HepG2 (cell line): ENCODE data around the gene GFER. TPM values are rescaled to one million over a fixed set of nuclear protein-coding genes. Genes with fewer than 3 reads are reported as not detected.
A peak's percentile ranks its signal among the peaks of the same experiment; 100 is the strongest.

Experiments
- ATF3 ChIP-seq: sonication (generic); formaldehyde crosslinking; IDR thresholded peaks from 2 replicates; pipeline ENCODE4 v1.4.0; 2020; ENCODE audit warnings: missing genetic modification reagents
- ATF7 ChIP-seq, 2 experiments: fragments of 450-650 bp in 1 of 2; sonication (generic) in 1 of 2; formaldehyde crosslinking in 1 of 2; IDR thresholded peaks; 2 replicates each; pipeline versions ENCODE4 v1.4.0 to v1.6.1; 2016 to 2020; ENCODE audit warnings: antibody characterized with exemption in 1 of 2, mild to moderate bottlenecking in 1 of 2, missing genetic modification reagents in 1 of 2
- DMAP1 ChIP-seq: IDR thresholded peaks from 2 replicates; pipeline ENCODE4 v1.6.1; 2016
- DNMT1 ChIP-seq: sonication (generic); formaldehyde crosslinking; IDR thresholded peaks from 2 replicates; pipeline ENCODE4 v1.5.1; 2020; ENCODE audit warnings: mild to moderate bottlenecking, missing genetic modification reagents
- FOXK2 ChIP-seq: fragments of 450-650 bp; IDR thresholded peaks from 2 replicates; pipeline ENCODE4 v1.6.1; 2016
- GATA4 ChIP-seq: sonication (generic); IDR thresholded peaks from 2 replicates; pipeline ENCODE4 v1.6.1; 2016; ENCODE audit warnings: antibody characterized with exemption, low read depth, borderline replicate concordance
- HDAC6 ChIP-seq: fragments of 200-600 bp; sonication (generic); IDR thresholded peaks from 2 replicates; pipeline ENCODE4 v1.7.0; 2017; ENCODE audit warnings: mild to moderate bottlenecking, antibody characterized with exemption, low read length, low read depth
- HNRNPUL1 ChIP-seq: fragments of 200-400 bp; formaldehyde crosslinking; IDR thresholded peaks from 2 replicates; pipeline ENCODE4 v1.6.1; 2017; ENCODE audit warnings: low read depth, mild to moderate bottlenecking, low read length, moderate library complexity
- NCOA5 ChIP-seq: sonication (generic); formaldehyde crosslinking; IDR thresholded peaks from 2 replicates; pipeline ENCODE4 v1.4.0; 2020; ENCODE audit warnings: missing genetic modification reagents
- NR2F1 ChIP-seq, 2 experiments: fragments of 450-650 bp in 1 of 2; formaldehyde crosslinking in 1 of 2; IDR thresholded peaks; 2 replicates each; pipeline versions ENCODE4 v1.5.0 to v1.6.1; 2016 to 2020; ENCODE audit warnings: mild to moderate bottlenecking in 1 of 2, missing compliant biosample characterization in 1 of 2, missing genetic modification reagents in 1 of 2, moderate library complexity in 1 of 2
- NRL ChIP-seq: sonication (generic); formaldehyde crosslinking; IDR thresholded peaks from 2 replicates; pipeline ENCODE4 v1.5.0; 2020; ENCODE audit warnings: missing genetic modification reagents, mild to moderate bottlenecking, moderate library complexity, borderline replicate concordance
- PCBP1 ChIP-seq: fragments of 200-400 bp; formaldehyde crosslinking; IDR thresholded peaks from 2 replicates; pipeline ENCODE4 v1.6.1; 2017; ENCODE audit warnings: mild to moderate bottlenecking, low read depth, low read length, borderline replicate concordance
- POLR2A ChIP-seq, 2 experiments: IDR thresholded peaks; 2 replicates each; pipeline ENCODE4 v1.6.1; 2011; ENCODE audit warnings: low read depth in 2 of 2, low read length in 2 of 2, mild to moderate bottlenecking in 1 of 2, moderate library complexity in 1 of 2; ENCODE audit not compliant: insufficient read depth in 1 of 2
- RFXAP ChIP-seq: sonication (generic); formaldehyde crosslinking; IDR thresholded peaks from 2 replicates; pipeline ENCODE4 v1.4.0; 2020; ENCODE audit warnings: missing genetic modification reagents, borderline replicate concordance
- SP4 ChIP-seq: sonication (generic); formaldehyde crosslinking; IDR thresholded peaks from 2 replicates; pipeline ENCODE4 v1.8.1; 2023; ENCODE audit warnings: mild to moderate bottlenecking, missing genetic modification reagents
- TEAD3 ChIP-seq: optimal IDR thresholded peaks from 2 replicates; pipeline ENCODE3; 2016; ENCODE audit warnings: borderline replicate concordance
- TERF1 ChIP-seq: sonication (generic); formaldehyde crosslinking; IDR thresholded peaks from 2 replicates; pipeline ENCODE4 v1.8.0; 2022; ENCODE audit warnings: mild to moderate bottlenecking, missing genetic modification reagents, moderate library complexity
- YEATS4 ChIP-seq: sonication (generic); formaldehyde crosslinking; IDR thresholded peaks from 2 replicates; pipeline ENCODE4 v1.4.0; 2020; ENCODE audit warnings: missing genetic modification reagents, borderline replicate concordance
- ZBED4 ChIP-seq: sonication (generic); formaldehyde crosslinking; IDR thresholded peaks from 2 replicates; pipeline ENCODE4 v1.4.0; 2020; ENCODE audit warnings: missing genetic modification reagents, borderline replicate concordance
- ZBTB20 ChIP-seq: sonication (generic); formaldehyde crosslinking; IDR thresholded peaks from 2 replicates; pipeline ENCODE4 v1.8.1; 2023; ENCODE audit warnings: missing genetic modification reagents, low read depth, mild to moderate bottlenecking, borderline replicate concordance
- ZFAT ChIP-seq: sonication (generic); formaldehyde crosslinking; conservative IDR thresholded peaks from 2 replicates; pipeline ENCODE4 v1.8.1; 2023; ENCODE audit warnings: missing genetic modification reagents, inconsistent platforms
- ZNF136 ChIP-seq: sonication (generic); formaldehyde crosslinking; IDR thresholded peaks from 2 replicates; pipeline ENCODE4 v1.8.1; 2022; ENCODE audit warnings: low read depth, mild to moderate bottlenecking, moderate library complexity, missing genetic modification reagents
- ZNF720 ChIP-seq: sonication (generic); formaldehyde crosslinking; IDR thresholded peaks from 2 replicates; pipeline ENCODE4 v1.4.0; 2020; ENCODE audit warnings: missing genetic modification reagents
- ZNF792 ChIP-seq: IDR thresholded peaks from 2 replicates; pipeline ENCODE4 v1.6.1; 2016
- polyA plus RNA-seq, 8 experiments: library from polyadenylated mRNA; depleted of rRNA in 3 of 8; stranded (reverse) in 7 of 8; unstranded in 1 of 8; fragments of >200 nt; fragmentation: Illumina TruSeq in 4 of 8; extraction: Trizol in 4 of 8; gene quantifications; 2 replicates each; pipeline versions ENCODE4 v1.2.1 to v1.2.3, GENCODE V29; 2011 to 2016; ENCODE audit warnings: low read depth in 4 of 8, missing spikeins in 1 of 8, mixed read lengths in 1 of 8; ENCODE audit not compliant: insufficient read depth in 1 of 8
- total RNA-seq, 5 experiments: library from RNA; depleted of rRNA; stranded (reverse); fragments of >200 nt; fragmentation: Illumina TruSeq; extraction: Trizol; gene quantifications; 2 replicates each; pipeline ENCODE4 v1.2.3, GENCODE V29; 2016; ENCODE audit warnings: low read depth in 1 of 5

GFER gene
- total and polyA plus RNA-seq, 2 of the 13 experiments (the other 11 are each of a cell fraction or from before 2014, with no cell fraction given), result 28.6 to 71.7 TPM

GRCh38 chr16:1990351-1991134 lies 6.5 kb downstream of the GFER start (continued):
- TF ChIP-seq DNMT1 (no peak), ZNF720 (CRISPR knock-in tag) (no peak), ZBTB20 (0 out of 2 replicates have a peak, but pooled peaks have one; percentile 25), NR2F1 (CRISPR knock-in tag; IDR thresholded peaks at IDR 0.05) (0 out of 4 replicates have a peak, but pooled peaks of 1 of the 2 experiments have one; percentile 24), ZBED4 (0 out of 2 replicates have a peak, but pooled peaks have one; percentile 49), ZNF136 (no peak), RFXAP (CRISPR knock-in tag) (no peak), PCBP1 (0 out of 2 replicates have a peak, but pooled peaks have one; percentile 54), ZFAT (CRISPR knock-in tag) (no peak), FOXK2 (no peak), HDAC6 (no peak), NCOA5 (CRISPR knock-in tag) (no peak), ATF3 (CRISPR knock-in tag) (peak; percentile 45; the same call in 1 of the 2 replicates), NRL (peak; percentile 44; the same call in 1 of the 2 replicates), HNRNPUL1 (no peak), POLR2A (IDR thresholded peaks at IDR 0.05; ENCODE audit: insufficient read depth in 1 of 2, low read depth in 2 of 2, low read length in 2 of 2) (peak in 1 of 2 experiments; percentile 49; a peak in 2 of 4 replicates), GATA4 (no peak), ZNF792 (CRISPR knock-in tag) (peak; percentile 49; the same call in 1 of the 2 replicates), TERF1 (CRISPR knock-in tag) (no peak), SP4 (CRISPR knock-in tag) (peak; percentile 4; the same call in 1 of the 2 replicates), TEAD3 (CRISPR knock-in tag) (peak; percentile 16), YEATS4 (CRISPR knock-in tag) (0 out of 2 replicates have a peak, but pooled peaks have one; percentile 2), DMAP1 (CRISPR knock-in tag) (peak; percentile 28; the same call in 1 of the 2 replicates), ATF7 (IDR thresholded peaks at IDR 0.05) (peak; percentile 91), ATF7 (CRISPR knock-in tag; IDR thresholded peaks at IDR 0.05) (peak; percentile 87)
